GM10266 (cell line): ENCODE measurements around the gene IFIT1B.

ENCODE experiments used
- DNase-seq: peaks from one replicate; pipeline ENCODE4 v3.0.0; 2012; ENCODE audit errors: extremely low spot score
- CTCF ChIP-seq: IDR thresholded peaks from 2 replicates; pipeline ENCODE4 v1.5.1; 2012; ENCODE audit warnings: mild to moderate bottlenecking, low read depth; ENCODE audit not compliant: control insufficient read depth, insufficient read depth; ENCODE audit errors: missing control alignments

Gene IFIT1B

GRCh38 chr10:89371079-89371478 lies 6.8 kb upstream of the IFIT1B start:
- DNase-seq = no peak
- TF ChIP-seq CTCF = no peak

- no peak for DNase-seq
- no peak for TF ChIP-seq CTCF
These were observed 5.9 kb upstream of the IFIT1B start for GRCh38 chr10:89371987-89372386.

- DNase-seq = no peak
- TF ChIP-seq CTCF = no peak
These were observed 3.7 kb upstream of the IFIT1B start for GRCh38 chr10:89373916-89374711.

- no peak for DNase-seq
- TF ChIP-seq CTCF = no peak
These were observed 3.1 kb upstream of the IFIT1B start for GRCh38 chr10:89374713-89375141.

- no peak for DNase-seq
- no peak for TF ChIP-seq CTCF
These were observed 1.2 kb downstream of the IFIT1B start for GRCh38 chr10:89379103-89379502.

- no peak for DNase-seq
- no peak for TF ChIP-seq CTCF
These were observed 4.9 kb downstream of the IFIT1B start for GRCh38 chr10:89382757-89383156.

- TF ChIP-seq CTCF = no peak
- DNase-seq = no peak
These were observed 6.9 kb downstream of the IFIT1B start for GRCh38 chr10:89384474-89385340.
